SK-N-SH (cell line): ENCODE results near the gene NXPH4. TPM values are rescaled to one million over a fixed set of nuclear protein-coding genes. Genes with fewer than 3 reads are reported as not detected.

Experiments used
- CTCF ChIA-PET: fragments of 300-600, 350-600 bp; formaldehyde crosslinking; extraction: SDS; loops from one replicate; lab custom pipeline; 2021; lab: Yijun Ruan, JAX
- POLR2A ChIA-PET: fragments of 350-600 bp; sonication (Branson Sonifier 250); formaldehyde crosslinking; extraction: SDS; loops from one replicate; lab custom pipeline; 2020; ENCODE audit warnings: antibody characterized with exemption, inconsistent platforms; lab: Yijun Ruan, JAX
- DNase-seq: peaks from one replicate; pipeline ENCODE4 v3.0.0; 2012
- H2AFZ ChIP-seq: fragments of 200-600 bp; sonication (generic); 2 replicates; pipeline ENCODE4 v1.8.1; 2016; ENCODE audit warnings: antibody characterized with exemption, mild to moderate bottlenecking, low read depth
- H3F3A ChIP-seq: fragments of 200-600 bp; sonication (generic); replicated peaks from 2 replicates; pipeline ENCODE3; 2016; ENCODE audit warnings: antibody characterized with exemption, mild to moderate bottlenecking; ENCODE audit not compliant: insufficient read depth
- H3K27ac ChIP-seq, 2 experiments: fragments of 200-500 bp in 1 of 2; fragments of 200-600 bp in 1 of 2; sonication (Bioruptor generic) in 1 of 2; sonication (generic), shearing (Covaris generic) in 1 of 2; 2 replicates each; pipeline versions ENCODE4 v1.5.1 to v1.6.1; 2014 to 2016; ENCODE audit warnings: low read depth in 2 of 2, inconsistent platforms in 1 of 2, low read length in 1 of 2, mild to moderate bottlenecking in 1 of 2, mixed read lengths in 1 of 2
- H3K27me3 ChIP-seq: fragments of 200-600 bp; sonication (generic), shearing (Covaris generic); 2 replicates; pipeline ENCODE4 v1.6.1; 2016; ENCODE audit warnings: mixed run types; ENCODE audit not compliant: insufficient read depth
- H3K36me3 ChIP-seq, 2 experiments: fragments of 200-500 bp in 1 of 2; fragments of 200-600 bp in 1 of 2; sonication (Bioruptor generic) in 1 of 2; sonication (generic) in 1 of 2; replicated peaks in 1 of 2; 2 replicates each; pipeline versions ENCODE3 to v1.5.1; 2014 to 2016; ENCODE audit warnings: low read length in 1 of 2, mild to moderate bottlenecking in 1 of 2; ENCODE audit not compliant: insufficient read depth in 2 of 2, control insufficient read depth in 1 of 2
- H3K4me1 ChIP-seq, 2 experiments: fragments of 200-500 bp in 1 of 2; fragments of 200-600 bp in 1 of 2; sonication (Bioruptor generic) in 1 of 2; sonication (generic), shearing (Covaris generic) in 1 of 2; 2 replicates each; pipeline versions ENCODE4 v1.5.1 to v1.6.1; 2014 to 2016; ENCODE audit warnings: low read depth in 1 of 2, low read length in 1 of 2, mixed run types in 1 of 2; ENCODE audit not compliant: insufficient read depth in 2 of 2, control insufficient read depth in 1 of 2
- H3K4me2 ChIP-seq: fragments of 200-600 bp; sonication (generic), shearing (Covaris generic); 2 replicates; pipeline ENCODE4 v1.6.1; 2017; ENCODE audit warnings: mixed run types
- H3K4me3 ChIP-seq, 2 experiments: fragments of 200-500 bp in 1 of 2; fragments of 200-600 bp in 1 of 2; sonication (Bioruptor generic) in 1 of 2; sonication (generic), shearing (Covaris generic) in 1 of 2; 2 replicates each; pipeline versions ENCODE4 v1.5.1 to v1.8.1; 2014 to 2016; ENCODE audit warnings: low read depth in 2 of 2, inconsistent platforms in 1 of 2, low read length in 1 of 2, mild to moderate bottlenecking in 1 of 2, mixed read lengths in 1 of 2, moderate library complexity in 1 of 2
- H3K79me2 ChIP-seq: fragments of 200-600 bp; sonication (generic); 2 replicates; pipeline ENCODE4 v1.8.1; 2017; ENCODE audit warnings: mild to moderate bottlenecking; ENCODE audit not compliant: insufficient read depth
- H3K9ac ChIP-seq: fragments of 200-600 bp; sonication (generic); 2 replicates; pipeline ENCODE4 v1.6.1; 2017; ENCODE audit warnings: mixed run types
- H3K9me2 ChIP-seq: fragments of 200-600 bp; sonication (generic); 2 replicates; pipeline ENCODE4 v1.6.1; 2017; ENCODE audit warnings: mixed run types
- H3K9me3 ChIP-seq: fragments of 200-600 bp; sonication (generic); 2 replicates; pipeline ENCODE4 v1.6.1; 2017; ENCODE audit warnings: mixed run types, mild to moderate bottlenecking, moderate library complexity
- H4K20me1 ChIP-seq: fragments of 200-600 bp; sonication (generic); 2 replicates; pipeline ENCODE4 v1.6.1; 2017; ENCODE audit warnings: mild to moderate bottlenecking, mixed run types; ENCODE audit not compliant: insufficient read depth
- CHD2 ChIP-seq: fragments of 150-350 bp; IDR thresholded peaks from 2 replicates; pipeline ENCODE4 v1.6.1; 2018; ENCODE audit warnings: low read length; ENCODE audit not compliant: partially characterized antibody
- ELF1 ChIP-seq: IDR thresholded peaks from 2 replicates; pipeline ENCODE4 v1.4.0; 2012
- FOSL2 ChIP-seq: IDR thresholded peaks from 2 replicates; pipeline ENCODE4 v1.4.0; 2012; ENCODE audit warnings: low read depth, mild to moderate bottlenecking, moderate library complexity, borderline replicate concordance
- RAD21 ChIP-seq: IDR thresholded peaks from 2 replicates; pipeline ENCODE4 v1.6.1; 2012; ENCODE audit warnings: mild to moderate bottlenecking, low read length
- REST ChIP-seq: IDR thresholded peaks from 2 replicates; pipeline ENCODE4 v1.6.1; 2012; ENCODE audit warnings: mild to moderate bottlenecking, low read depth, low read length, moderate library complexity
- TAF1 ChIP-seq: IDR thresholded peaks from 2 replicates; pipeline ENCODE4 v1.6.1; 2012; ENCODE audit warnings: low read depth, mild to moderate bottlenecking, low read length, moderate library complexity, borderline replicate concordance
- WGBS: methylation state at CpG from one replicate; pipeline ENCODE4 v1.1.6; 2017; ENCODE audit warnings: low lambda C conversion rate; 5-methylcytosine and 5-hydroxymethylcytosine counted together
- polyA plus RNA-seq, 3 experiments: library from polyadenylated mRNA; depleted of rRNA; stranded (reverse); fragments of >200 nt; gene quantifications; 2 replicates each; pipeline ENCODE4 v1.2.3, GENCODE V29; 2012
- TF ChIP-seq, protein P1 (sequence below): IDR thresholded peaks from 2 replicates; pipeline ENCODE4; 2012

The NXPH4 gene
- polyA plus RNA-seq, 1 of the 3 experiments (the other 2 are of a cell fraction), result 0.31 TPM

GRCh38 chr12:57236925-57237595 lies 20.5 kb downstream of the NXPH4 start:
- Histone ChIP-seq H3K4me2 (no peak overlapping the region), H3K27ac (no peak overlapping the region), H4K20me1 (no peaks in the 10 kb centered on the region), H3K9ac (no peak overlapping the region)
- CTCF ChIA-PET, result interaction anchor here (1.2 to 31.5 kb wide), 5 partner anchors 10 to 309 kb away, joined by 3 to 937 read pairs (median 103); partner anchors contain the start of genes NXPH4, SHMT2 and STAC3
- POLR2A ChIA-PET, result no interaction called here
- TF ChIP-seq FOSL2, result no peak
- no peak for TF ChIP-seq CHD2
- TF ChIP-seq, all 33 proteins: peak for 0
- H3K9me2 ChIP-seq, result no peaks in the 10 kb centered on the region
- H3K9me3 ChIP-seq, result no peaks in the 10 kb centered on the region
- WGBS, result 93% methylated on average over 6 of the region's 9 CpGs
- peaks cover 14% of the 10 kb centered on the region for H3F3A ChIP-seq
- peaks cover 15 to 46% of the 10 kb centered on the region in 2 experiments; a peak in 2 of 4 replicates for H3K4me1 ChIP-seq
- H3K79me2 ChIP-seq, result 0 out of 2 replicates have a peak, but pooled peaks cover 2% of the 10 kb centered on the region
- no peak overlapping the region for H3K4me3 ChIP-seq
- H3K27me3 ChIP-seq, result peaks cover 16% of the 10 kb centered on the region; the same call in 1 of the 2 replicates
- peaks cover 17 to 29% of the 10 kb centered on the region in 2 experiments for H3K36me3 ChIP-seq
- no peak overlapping the region for H2AFZ ChIP-seq
- DNase-seq, result no peak

- Histone ChIP-seq H3K36me3 (peaks cover 15 to 24% of the 10 kb centered on the region in 2 experiments), H3K79me2 (no peaks in the 10 kb centered on the region), H3F3A (peaks cover 14% of the 10 kb centered on the region), H3K27ac (no peak overlapping the region), H3K4me3 (no peak overlapping the region), H3K4me2 (no peak overlapping the region), H2AFZ (no peak overlapping the region), H3K9me2 (no peaks in the 10 kb centered on the region), H4K20me1 (no peaks in the 10 kb centered on the region), H3K9ac (no peak overlapping the region), H3K9me3 (no peaks in the 10 kb centered on the region), H3K27me3 (peaks cover 19% of the 10 kb centered on the region; the same call in 1 of the 2 replicates), H3K4me1 (peaks cover 20 to 51% of the 10 kb centered on the region in 2 experiments; a peak in 2 of 4 replicates)
- POLR2A ChIA-PET, result interaction anchor here (5.6 kb wide), 1 partner anchor 8 kb away, joined by 43 read pairs; the partner anchor contains the start of gene SHMT2
- TF ChIP-seq TAF1, result no peak
- TF ChIP-seq ELF1, result no peak
- TF ChIP-seq RAD21, result no peak
- no peak for TF ChIP-seq REST
- TF ChIP-seq, protein P1, sequence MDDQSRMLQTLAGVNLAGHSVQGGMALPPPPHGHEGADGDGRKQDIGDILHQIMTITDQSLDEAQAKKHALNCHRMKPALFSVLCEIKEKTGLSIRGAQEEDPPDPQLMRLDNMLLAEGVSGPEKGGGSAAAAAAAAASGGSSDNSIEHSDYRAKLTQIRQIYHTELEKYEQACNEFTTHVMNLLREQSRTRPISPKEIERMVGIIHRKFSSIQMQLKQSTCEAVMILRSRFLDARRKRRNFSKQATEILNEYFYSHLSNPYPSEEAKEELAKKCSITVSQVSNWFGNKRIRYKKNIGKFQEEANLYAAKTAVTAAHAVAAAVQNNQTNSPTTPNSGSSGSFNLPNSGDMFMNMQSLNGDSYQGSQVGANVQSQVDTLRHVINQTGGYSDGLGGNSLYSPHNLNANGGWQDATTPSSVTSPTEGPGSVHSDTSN, result no peak
- no peak for DNase-seq
- CTCF ChIA-PET, result interaction anchor here (1.2 to 31.5 kb wide), 7 partner anchors 10 to 308 kb away, joined by 3 to 937 read pairs (median 81); partner anchors contain the start of genes INHBE, NXPH4, SHMT2 and STAC3
- WGBS, result 95% methylated on average over 4 of the region's 5 CpGs
These were observed 21.0 kb downstream of the NXPH4 start for GRCh38 chr12:57237596-57237931.
